Gastroesophageal sphincter (tissue), 4 donors: ENCODE measurements around the gene NOXO1. TPM values are rescaled to one million over a fixed set of nuclear protein-coding genes. Genes with fewer than 3 reads are reported as not detected.
A peak's percentile ranks its signal among the peaks of the same experiment; 100 is the strongest.

Experiments used
- ATAC-seq: fragments of 150-250 bp; one replicate; pipeline ENCODE4 v1.9.1; 2016; ENCODE audit warnings: mild to moderate bottlenecking, moderate library complexity
- H3K27ac ChIP-seq, 4 donors: fragments of 200-600 bp; sonication (generic) in 3 of 4; 1 replicate in 3 of 4; 2 replicates in 1 of 4; pipeline ENCODE4 v1.5.1; 2016 to 2019
- H3K27me3 ChIP-seq: fragments of 200-600 bp; sonication (generic); one replicate; pipeline ENCODE4 v1.5.1; 2019
- H3K36me3 ChIP-seq, 2 donors: fragments of 200-600 bp; sonication (generic); one replicate each; pipeline ENCODE4 v1.5.1; 2019; ENCODE audit warnings: control low read depth in 1 of 2
- H3K4me1 ChIP-seq, 3 donors: fragments of 200-600 bp; sonication (generic); 1 replicate in 2 of 3; 2 replicates in 1 of 3; pipeline ENCODE4 v1.5.1; 2016 to 2019; ENCODE audit warnings: control low read depth in 2 of 3
- H3K4me3 ChIP-seq, 2 donors: fragments of 200-600 bp; sonication (generic); one replicate each; pipeline ENCODE4 v1.5.1; 2019; ENCODE audit warnings: mild to moderate bottlenecking in 1 of 2, moderate library complexity in 1 of 2
- H3K9me3 ChIP-seq, 3 donors: fragments of 200-600 bp; sonication (generic); one replicate each; pipeline ENCODE4 v1.5.1; 2017 to 2019; ENCODE audit warnings: control low read depth in 2 of 3
- CTCF ChIP-seq, 4 experiments: fragments of 200-600 bp in 2 of 4; fragments of 450-650 bp in 2 of 4; sonication (generic) in 1 of 4; IDR thresholded peaks; one replicate each; pipeline ENCODE4 v1.5.1; 2017 to 2019; ENCODE audit warnings: antibody characterized with exemption in 4 of 4, mild to moderate bottlenecking in 2 of 4, moderate library complexity in 2 of 4
- EP300 ChIP-seq: sonication (generic); formaldehyde crosslinking; IDR thresholded peaks from one replicate; pipeline ENCODE4 v1.6.1; 2017; ENCODE audit warnings: antibody characterized with exemption, mild to moderate bottlenecking
- POLR2A ChIP-seq, 2 donors: fragments of 450-650 bp; IDR thresholded peaks; one replicate each; pipeline ENCODE4 v1.6.1; 2017; ENCODE audit warnings: antibody characterized with exemption in 2 of 2, mild to moderate bottlenecking in 2 of 2, moderate library complexity in 1 of 2
- POLR2AphosphoS5 ChIP-seq: sonication (generic); formaldehyde crosslinking; IDR thresholded peaks from one replicate; pipeline ENCODE4 v1.6.1; 2017; ENCODE audit warnings: antibody characterized with exemption
- WGBS, 2 donors: methylation state at CpG; one replicate each; pipeline ENCODE4 v1.1.5; 2018; ENCODE audit warnings: low coverage in 1 of 2; 5-methylcytosine and 5-hydroxymethylcytosine counted together
- total RNA-seq, 4 donors: library from RNA; depleted of rRNA; stranded (reverse); fragments of >200 nt; gene quantifications; one replicate each; pipeline ENCODE4 v1.1.0, GENCODE V29; 2016

Gene NOXO1
- total RNA-seq, 4 donors from 2014 or later = 1.0 to 1.1 TPM; not detected in 2

DNA sequence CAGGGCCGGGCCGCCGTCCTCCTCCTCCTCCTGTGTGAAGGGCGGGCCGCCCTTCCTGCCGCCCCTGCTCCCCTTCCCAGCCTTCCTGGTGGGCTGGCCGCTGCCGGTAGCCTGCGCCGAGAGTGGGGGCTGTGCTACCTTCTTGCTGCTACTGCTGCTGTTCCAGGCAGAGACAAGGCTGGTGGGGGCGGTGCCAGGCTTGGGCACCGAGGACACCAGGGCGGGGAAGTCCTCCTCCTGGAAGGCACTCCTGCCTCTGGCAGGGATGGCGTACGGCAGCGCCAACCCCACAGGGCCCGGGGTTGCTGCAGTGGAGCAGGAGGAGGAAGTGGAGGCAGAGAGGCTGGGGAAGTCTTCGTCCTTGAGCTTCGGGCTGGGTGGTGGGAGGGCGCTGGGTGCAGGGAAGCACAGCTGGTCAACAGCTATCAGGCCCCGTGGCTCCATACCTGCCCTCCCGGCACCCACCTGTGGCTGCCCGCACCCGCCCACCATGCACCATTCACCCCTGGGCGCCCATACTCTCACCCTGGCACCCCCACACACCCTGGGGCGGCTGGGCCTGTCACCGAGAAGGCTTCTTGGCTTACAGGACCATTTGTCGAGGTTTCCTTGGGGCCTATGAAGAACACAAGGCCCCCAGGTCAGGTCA lies 18.7 kb upstream of the NOXO1 start:
- TF ChIP-seq POLR2AphosphoS5 (no peak), EP300 (no peak), POLR2A (IDR thresholded peaks at IDR 0.05) (no peak), CTCF (IDR thresholded peaks at IDR 0.05) (no peak)
- peaks cover 0 to 28% (median 16%) of the 10 kb centered on the region in 3 donors for H3K4me1 ChIP-seq
- H3K27ac ChIP-seq = no peak overlapping the region
- no peaks in the 10 kb centered on the region for H3K27me3 ChIP-seq
- H3K36me3 ChIP-seq = peaks cover 0 to 78% of the 10 kb centered on the region in 2 donors
- 80% methylated on average over 4 of the region's 28 CpGs; no CpG with 5 or more reads in 1 of the 2 donors for WGBS, 2 donors
- no peaks in the 10 kb centered on the region for H3K9me3 ChIP-seq
- ATAC-seq = no peak
- H3K4me3 ChIP-seq = no peak overlapping the region

- peaks cover 0 to 72% of the 10 kb centered on the region in 2 donors for H3K36me3 ChIP-seq
- no peak overlapping the region for H3K27ac ChIP-seq
- H3K4me1 ChIP-seq = peaks cover 0 to 20% (median 12%) of the 10 kb centered on the region in 3 donors
- no CpG with 5 or more reads among the region's 39 CpGs for WGBS, 2 donors
- H3K4me3 ChIP-seq = no peak overlapping the region
- H3K9me3 ChIP-seq = no peaks in the 10 kb centered on the region
- no peak for ATAC-seq
- H3K27me3 ChIP-seq = no peaks in the 10 kb centered on the region
- TF ChIP-seq EP300 (no peak), POLR2A (IDR thresholded peaks at IDR 0.05) (no peak), POLR2AphosphoS5 (no peak), CTCF (IDR thresholded peaks at IDR 0.05) (no peak)
Measured at GRCh38 chr16:1998852-1999801, 17.9 kb upstream of the NOXO1 start.

- H3K36me3 ChIP-seq = peaks cover 0 to 70% of the 10 kb centered on the region in 2 donors
- H3K9me3 ChIP-seq = no peaks in the 10 kb centered on the region
- H3K4me3 ChIP-seq = no peak overlapping the region
- no peaks in the 10 kb centered on the region for H3K27me3 ChIP-seq
- no peak for TF ChIP-seq POLR2A (IDR thresholded peaks at IDR 0.05)
- TF ChIP-seq EP300 = no peak
- TF ChIP-seq POLR2AphosphoS5 = no peak
- TF ChIP-seq CTCF (IDR thresholded peaks at IDR 0.05) = no peak
- ATAC-seq = no peak
- no CpG with 5 or more reads among the region's 27 CpGs for WGBS, 2 donors
- H3K27ac ChIP-seq = peak overlapping the region in 1 of 4 donors; percentile 29
- peaks cover 0 to 12% (median 5%) of the 10 kb centered on the region in 3 donors for H3K4me1 ChIP-seq
Measured at GRCh38 chr16:1998360-1998835, 17.1 kb upstream of the NOXO1 start.

GRCh38 chr16:1997494-1998359 lies 16.5 kb upstream of the NOXO1 start:
- peaks cover 3% of the 10 kb centered on the region for H3K27me3 ChIP-seq
- H3K36me3 ChIP-seq = peaks cover 0 to 64% of the 10 kb centered on the region in 2 donors
- no peak overlapping the region for H3K4me3 ChIP-seq
- peak; percentile 45 for ATAC-seq
- peak overlapping the region in 1 of 4 donors; percentile 54 for H3K27ac ChIP-seq
- TF ChIP-seq POLR2AphosphoS5 = no peak
- TF ChIP-seq POLR2A (IDR thresholded peaks at IDR 0.05) = no peak
- no peak for TF ChIP-seq CTCF (IDR thresholded peaks at IDR 0.05)
- no peak for TF ChIP-seq EP300
- WGBS, 2 donors = 47 to 55% methylated on average over 2 to 8 of the region's 26 CpGs
- H3K9me3 ChIP-seq = no peaks in the 10 kb centered on the region
- H3K4me1 ChIP-seq = peaks cover 0 to 9% (median 5%) of the 10 kb centered on the region in 3 donors
